ENCODE measurements around the gene NAA80. TPM values are rescaled to one million over a fixed set of nuclear protein-coding genes. Genes with fewer than 3 reads are reported as not detected.

Gene NAA80
- total and polyA plus RNA-seq, 2 of the 13 experiments (the other 11 are each of a cell fraction or from before 2014, with no cell fraction given), result 3.4 to 8.7 TPM

DNA sequence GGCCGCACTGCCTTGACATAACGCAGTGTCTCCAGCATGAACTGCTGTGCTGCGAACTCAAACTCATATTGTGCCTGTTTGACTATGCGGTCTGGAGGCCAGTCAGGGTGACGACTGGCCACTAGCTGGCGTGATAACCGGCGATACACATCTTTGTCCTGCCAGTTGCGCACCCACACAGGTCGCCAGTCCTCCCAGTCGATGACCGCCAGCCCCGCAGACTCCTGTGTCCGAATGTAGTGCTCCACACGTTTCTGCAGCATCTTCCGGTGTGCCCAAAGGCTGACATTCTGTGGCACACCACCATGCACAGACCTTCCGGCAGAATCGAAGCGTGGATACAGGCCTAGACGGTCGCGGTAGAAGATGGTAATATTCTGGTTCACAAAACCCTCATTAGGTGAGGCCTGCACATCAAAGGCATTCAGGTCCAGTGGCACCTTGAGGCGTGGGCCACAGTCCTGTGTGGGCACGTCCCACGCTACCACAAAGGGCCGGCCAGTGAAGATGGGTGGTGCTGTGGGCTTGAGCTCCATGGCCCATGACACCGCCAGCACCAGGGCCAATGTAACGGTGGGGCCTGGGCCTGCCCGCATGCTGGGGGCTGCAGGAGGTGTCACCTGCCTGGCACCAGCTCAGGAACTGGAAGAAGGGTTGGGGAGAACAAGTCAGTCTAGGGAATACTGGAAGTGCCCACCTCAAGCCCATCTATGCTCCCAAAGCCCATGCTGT, 20.9 kb upstream of the NAA80 start (continued):
- TF ChIP-seq, protein P1, sequence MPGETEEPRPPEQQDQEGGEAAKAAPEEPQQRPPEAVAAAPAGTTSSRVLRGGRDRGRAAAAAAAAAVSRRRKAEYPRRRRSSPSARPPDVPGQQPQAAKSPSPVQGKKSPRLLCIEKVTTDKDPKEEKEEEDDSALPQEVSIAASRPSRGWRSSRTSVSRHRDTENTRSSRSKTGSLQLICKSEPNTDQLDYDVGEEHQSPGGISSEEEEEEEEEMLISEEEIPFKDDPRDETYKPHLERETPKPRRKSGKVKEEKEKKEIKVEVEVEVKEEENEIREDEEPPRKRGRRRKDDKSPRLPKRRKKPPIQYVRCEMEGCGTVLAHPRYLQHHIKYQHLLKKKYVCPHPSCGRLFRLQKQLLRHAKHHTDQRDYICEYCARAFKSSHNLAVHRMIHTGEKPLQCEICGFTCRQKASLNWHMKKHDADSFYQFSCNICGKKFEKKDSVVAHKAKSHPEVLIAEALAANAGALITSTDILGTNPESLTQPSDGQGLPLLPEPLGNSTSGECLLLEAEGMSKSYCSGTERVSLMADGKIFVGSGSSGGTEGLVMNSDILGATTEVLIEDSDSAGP (CRISPR knock-in tag; IDR thresholded peaks at IDR 0.05; ENCODE audit: borderline replicate concordance), result 0 out of 2 replicates have a peak, but pooled peaks have one; percentile 57
- TF ChIP-seq FOXA1 (IDR thresholded peaks at IDR 0.05), result no peak
- no peak for TF ChIP-seq FOXA1 (CRISPR knock-in tag; IDR thresholded peaks at IDR 0.05)
- TF ChIP-seq ZNF138 (CRISPR knock-in tag; IDR thresholded peaks at IDR 0.05; ENCODE audit: low read depth), result peak; percentile 53; the same call in 1 of the 2 replicates
- TF ChIP-seq ZNF589 (CRISPR knock-in tag; conservative IDR thresholded peaks at IDR 0.05), result no peak
- TF ChIP-seq, protein P2, sequence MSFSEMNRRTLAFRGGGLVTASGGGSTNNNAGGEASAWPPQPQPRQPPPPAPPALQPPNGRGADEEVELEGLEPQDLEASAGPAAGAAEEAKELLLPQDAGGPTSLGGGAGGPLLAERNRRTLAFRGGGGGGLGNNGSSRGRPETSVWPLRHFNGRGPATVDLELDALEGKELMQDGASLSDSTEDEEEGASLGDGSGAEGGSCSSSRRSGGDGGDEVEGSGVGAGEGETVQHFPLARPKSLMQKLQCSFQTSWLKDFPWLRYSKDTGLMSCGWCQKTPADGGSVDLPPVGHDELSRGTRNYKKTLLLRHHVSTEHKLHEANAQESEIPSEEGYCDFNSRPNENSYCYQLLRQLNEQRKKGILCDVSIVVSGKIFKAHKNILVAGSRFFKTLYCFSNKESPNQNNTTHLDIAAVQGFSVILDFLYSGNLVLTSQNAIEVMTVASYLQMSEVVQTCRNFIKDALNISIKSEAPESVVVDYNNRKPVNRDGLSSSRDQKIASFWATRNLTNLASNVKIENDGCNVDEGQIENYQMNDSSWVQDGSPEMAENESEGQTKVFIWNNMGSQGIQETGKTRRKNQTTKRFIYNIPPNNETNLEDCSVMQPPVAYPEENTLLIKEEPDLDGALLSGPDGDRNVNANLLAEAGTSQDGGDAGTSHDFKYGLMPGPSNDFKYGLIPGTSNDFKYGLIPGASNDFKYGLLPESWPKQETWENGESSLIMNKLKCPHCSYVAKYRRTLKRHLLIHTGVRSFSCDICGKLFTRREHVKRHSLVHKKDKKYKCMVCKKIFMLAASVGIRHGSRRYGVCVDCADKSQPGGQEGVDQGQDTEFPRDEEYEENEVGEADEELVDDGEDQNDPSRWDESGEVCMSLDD (CRISPR knock-in tag; IDR thresholded peaks at IDR 0.05; ENCODE audit: borderline replicate concordance), result no peak
- TF ChIP-seq, protein P3, sequence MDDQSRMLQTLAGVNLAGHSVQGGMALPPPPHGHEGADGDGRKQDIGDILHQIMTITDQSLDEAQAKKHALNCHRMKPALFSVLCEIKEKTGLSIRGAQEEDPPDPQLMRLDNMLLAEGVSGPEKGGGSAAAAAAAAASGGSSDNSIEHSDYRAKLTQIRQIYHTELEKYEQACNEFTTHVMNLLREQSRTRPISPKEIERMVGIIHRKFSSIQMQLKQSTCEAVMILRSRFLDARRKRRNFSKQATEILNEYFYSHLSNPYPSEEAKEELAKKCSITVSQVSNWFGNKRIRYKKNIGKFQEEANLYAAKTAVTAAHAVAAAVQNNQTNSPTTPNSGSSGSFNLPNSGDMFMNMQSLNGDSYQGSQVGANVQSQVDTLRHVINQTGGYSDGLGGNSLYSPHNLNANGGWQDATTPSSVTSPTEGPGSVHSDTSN (CRISPR knock-in tag; IDR thresholded peaks at IDR 0.05; ENCODE audit: borderline replicate concordance), result no peak
- TF ChIP-seq HNRNPL (IDR thresholded peaks at IDR 0.05; ENCODE audit: low read depth, low read length), result 0 out of 2 replicates have a peak, but pooled peaks have one; percentile 57
- TF ChIP-seq TRIM24 (CRISPR knock-in tag; IDR thresholded peaks at IDR 0.05), result no peak
- TF ChIP-seq ZNF883 (CRISPR knock-in tag; IDR thresholded peaks at IDR 0.05; ENCODE audit: not compliant biosample characterization), result peak; percentile 62
- TF ChIP-seq, protein P4, sequence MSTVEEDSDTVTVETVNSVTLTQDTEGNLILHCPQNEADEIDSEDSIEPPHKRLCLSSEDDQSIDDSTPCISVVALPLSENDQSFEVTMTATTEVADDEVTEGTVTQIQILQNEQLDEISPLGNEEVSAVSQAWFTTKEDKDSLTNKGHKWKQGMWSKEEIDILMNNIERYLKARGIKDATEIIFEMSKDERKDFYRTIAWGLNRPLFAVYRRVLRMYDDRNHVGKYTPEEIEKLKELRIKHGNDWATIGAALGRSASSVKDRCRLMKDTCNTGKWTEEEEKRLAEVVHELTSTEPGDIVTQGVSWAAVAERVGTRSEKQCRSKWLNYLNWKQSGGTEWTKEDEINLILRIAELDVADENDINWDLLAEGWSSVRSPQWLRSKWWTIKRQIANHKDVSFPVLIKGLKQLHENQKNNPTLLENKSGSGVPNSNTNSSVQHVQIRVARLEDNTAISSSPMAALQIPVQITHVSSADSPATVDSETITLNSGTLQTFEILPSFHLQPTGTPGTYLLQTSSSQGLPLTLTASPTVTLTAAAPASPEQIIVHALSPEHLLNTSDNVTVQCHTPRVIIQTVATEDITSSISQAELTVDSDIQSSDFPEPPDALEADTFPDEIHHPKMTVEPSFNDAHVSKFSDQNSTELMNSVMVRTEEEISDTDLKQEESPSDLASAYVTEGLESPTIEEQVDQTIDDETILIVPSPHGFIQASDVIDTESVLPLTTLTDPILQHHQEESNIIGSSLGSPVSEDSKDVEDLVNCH (CRISPR knock-in tag; IDR thresholded peaks at IDR 0.05), result no peak
- no peak for TF ChIP-seq TBP (CRISPR knock-in tag; IDR thresholded peaks at IDR 0.05)
- TF ChIP-seq ZSCAN29 (CRISPR knock-in tag; conservative IDR thresholded peaks at IDR 0.05), result no peak
- TF ChIP-seq, protein P5, sequence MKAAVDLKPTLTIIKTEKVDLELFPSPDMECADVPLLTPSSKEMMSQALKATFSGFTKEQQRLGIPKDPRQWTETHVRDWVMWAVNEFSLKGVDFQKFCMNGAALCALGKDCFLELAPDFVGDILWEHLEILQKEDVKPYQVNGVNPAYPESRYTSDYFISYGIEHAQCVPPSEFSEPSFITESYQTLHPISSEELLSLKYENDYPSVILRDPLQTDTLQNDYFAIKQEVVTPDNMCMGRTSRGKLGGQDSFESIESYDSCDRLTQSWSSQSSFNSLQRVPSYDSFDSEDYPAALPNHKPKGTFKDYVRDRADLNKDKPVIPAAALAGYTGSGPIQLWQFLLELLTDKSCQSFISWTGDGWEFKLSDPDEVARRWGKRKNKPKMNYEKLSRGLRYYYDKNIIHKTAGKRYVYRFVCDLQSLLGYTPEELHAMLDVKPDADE (CRISPR knock-in tag; IDR thresholded peaks at IDR 0.05), result no peak
- peak; percentile 48; the same call in 1 of the 2 replicates for TF ChIP-seq ZNF274 (CRISPR knock-in tag; IDR thresholded peaks at IDR 0.05)
- TF ChIP-seq, protein P6, sequence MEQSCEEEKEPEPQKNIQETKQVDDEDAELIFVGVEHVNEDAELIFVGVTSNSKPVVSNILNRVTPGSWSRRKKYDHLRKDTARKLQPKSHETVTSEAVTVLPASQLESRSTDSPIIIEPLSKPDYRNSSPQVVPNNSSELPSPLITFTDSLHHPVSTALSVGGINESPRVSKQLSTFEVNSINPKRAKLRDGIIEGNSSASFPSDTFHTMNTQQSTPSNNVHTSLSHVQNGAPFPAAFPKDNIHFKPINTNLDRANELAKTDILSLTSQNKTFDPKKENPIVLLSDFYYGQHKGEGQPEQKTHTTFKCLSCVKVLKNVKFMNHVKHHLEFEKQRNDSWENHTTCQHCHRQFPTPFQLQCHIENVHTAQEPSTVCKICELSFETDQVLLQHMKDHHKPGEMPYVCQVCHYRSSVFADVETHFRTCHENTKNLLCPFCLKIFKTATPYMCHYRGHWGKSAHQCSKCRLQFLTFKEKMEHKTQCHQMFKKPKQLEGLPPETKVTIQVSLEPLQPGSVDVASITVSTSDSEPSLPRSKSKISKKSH (CRISPR knock-in tag; IDR thresholded peaks at IDR 0.05; ENCODE audit: borderline replicate concordance), result 0 out of 2 replicates have a peak, but pooled peaks have one; percentile 40
- TF ChIP-seq ZNF292 (CRISPR knock-in tag; IDR thresholded peaks at IDR 0.05; ENCODE audit: borderline replicate concordance, low read depth), result no peak
